Muscle of arm (tissue), 12 donors: ENCODE data around the gene GRIK3. TPM values are rescaled to one million over a fixed set of nuclear protein-coding genes. Genes with fewer than 3 reads are reported as not detected.

Source experiments
- DNase-seq: peaks from one replicate; pipeline ENCODE4 v3.0.0-alpha.2; 2013
- polyA plus RNA-seq, 12 donors: library from polyadenylated mRNA; unstranded; fragments of 120-200 nt; gene quantifications; one replicate each; pipeline ENCODE4 v1.2.1, GENCODE V29; 2013; ENCODE audit not compliant: insufficient read length in 12 of 12

The GRIK3 gene
- polyA plus RNA-seq, 12 donors = 0.41 to 2.5 (median 0.88) TPM; not detected in 1

DNA sequence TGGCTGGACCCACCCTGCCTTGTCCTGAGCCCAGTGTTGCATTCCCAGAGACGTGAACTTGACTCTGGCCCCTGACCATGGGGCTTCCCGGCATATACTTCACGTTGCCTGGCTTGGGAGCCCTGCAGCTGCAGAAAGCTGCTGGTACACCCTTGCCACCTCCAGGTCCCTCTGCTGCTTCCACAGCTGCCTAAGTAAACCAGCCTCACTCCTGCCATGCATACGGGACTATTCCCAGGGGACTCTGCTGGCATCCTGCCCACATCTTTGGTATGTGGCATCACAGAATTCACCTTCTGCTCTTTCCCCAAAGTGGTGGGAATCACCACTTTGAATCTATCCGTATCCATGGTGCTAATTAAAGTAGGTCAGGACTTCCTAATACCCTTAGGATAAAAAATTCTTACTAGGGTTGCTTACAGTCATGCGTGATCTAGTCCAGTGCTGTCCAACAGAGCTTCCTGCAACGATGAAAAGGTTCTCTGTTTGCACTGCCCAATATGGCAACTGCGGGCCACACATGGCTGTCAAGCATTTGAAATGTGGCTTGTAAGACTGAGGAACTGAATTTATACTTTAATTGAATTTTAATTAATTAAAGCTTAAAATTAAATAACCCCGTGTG lies 203.0 kb downstream of the GRIK3 start:
- DNase-seq = no peak

GRCh38 chr1:36829961-36830360 lies 204.4 kb downstream of the GRIK3 start:
- no peak for DNase-seq

- DNase-seq = no peak
Measured at GRCh38 chr1:36829066-36829465, 205.2 kb downstream of the GRIK3 start.

DNA sequence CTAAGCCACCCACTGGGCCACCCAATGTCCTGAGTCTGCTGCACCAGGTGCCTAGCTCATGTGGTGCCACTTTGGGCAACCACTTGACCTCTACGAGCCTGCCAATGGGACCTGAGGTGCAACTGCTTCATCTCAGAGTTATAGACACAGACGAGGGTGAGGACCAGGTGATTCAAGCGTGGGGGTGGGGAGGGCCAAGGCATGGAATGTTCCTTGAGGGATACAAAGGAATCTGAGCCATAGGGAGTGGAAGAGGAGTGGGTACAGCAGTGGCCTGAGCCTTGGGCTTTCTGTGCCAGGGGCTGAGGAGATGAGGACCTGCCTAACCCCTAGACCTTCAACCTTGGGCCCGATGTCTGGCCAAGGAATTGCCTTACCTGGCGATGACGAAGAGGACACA lies 209.1 kb downstream of the GRIK3 start:
- no peak for DNase-seq

DNA sequence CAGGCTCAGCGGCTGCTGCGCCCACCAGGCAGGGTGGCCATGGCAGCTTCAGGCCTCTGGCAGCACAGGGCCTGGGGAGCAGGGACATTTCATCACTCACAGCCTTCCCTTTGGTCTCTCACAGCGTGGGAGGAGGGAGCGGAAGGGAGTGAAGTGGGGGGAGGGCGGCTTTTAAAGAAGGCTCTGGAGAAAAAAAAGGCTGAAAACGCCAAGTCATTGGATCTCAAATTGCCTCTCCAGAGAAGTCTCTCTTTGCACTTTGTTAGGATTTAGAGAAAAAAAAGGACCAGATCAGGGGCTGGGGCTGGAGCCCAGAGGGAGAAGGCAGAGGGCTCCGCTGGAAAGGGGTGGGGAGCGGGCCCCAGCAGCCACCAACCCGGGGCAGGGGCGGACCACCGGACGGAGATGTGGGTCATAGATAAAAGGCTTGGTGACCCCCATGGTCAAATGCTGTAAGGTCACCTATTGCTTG lies 209.9 kb downstream of the GRIK3 start:
- DNase-seq = no peak

DNA sequence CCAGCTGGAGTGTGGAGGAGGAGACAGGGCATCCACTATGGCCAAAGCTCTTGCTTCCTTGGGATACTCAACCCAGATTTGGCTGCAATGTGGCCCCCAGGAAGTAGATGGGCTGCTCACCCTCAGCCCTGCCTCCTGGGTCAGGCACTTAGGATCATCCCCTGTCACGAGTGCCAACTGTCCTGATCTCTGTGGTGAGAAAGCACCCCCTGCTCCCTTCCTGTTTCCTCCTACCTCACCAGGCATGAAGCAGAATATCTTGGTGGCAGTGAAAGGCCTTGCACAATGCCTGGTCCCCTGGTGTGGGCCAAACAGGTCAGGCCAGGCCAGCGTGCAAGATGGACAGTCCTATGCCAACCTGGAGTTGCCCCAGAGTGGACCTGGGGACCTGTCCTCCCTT lies 211.7 kb downstream of the GRIK3 start:
- DNase-seq = no peak

- no peak for DNase-seq
Measured at GRCh38 chr1:36821386-36821785, 212.9 kb downstream of the GRIK3 start.

- no peak for DNase-seq
Measured at GRCh38 chr1:36818771-36819170, 215.5 kb downstream of the GRIK3 start.

DNA sequence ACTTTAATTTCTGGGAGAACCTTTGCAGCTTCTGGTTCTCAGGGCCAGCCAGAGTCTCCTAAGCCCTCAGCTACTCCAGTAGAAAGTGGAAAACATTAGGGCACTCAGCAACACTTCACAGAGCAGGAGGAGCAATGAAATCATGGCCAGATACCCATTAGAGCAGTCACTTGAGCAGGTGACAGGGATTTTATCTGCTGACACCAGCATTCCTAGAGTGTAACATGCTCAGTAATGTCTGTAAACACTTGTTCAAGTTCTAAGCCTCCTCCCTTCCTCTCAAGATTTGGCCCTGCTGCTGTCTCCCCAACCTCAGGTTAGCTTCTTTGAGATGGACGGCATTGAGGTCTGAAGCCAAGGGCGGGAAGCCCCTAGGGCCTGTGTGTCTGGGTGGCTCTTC lies 218.0 kb downstream of the GRIK3 start:
- DNase-seq = no peak

- DNase-seq = no peak
Measured at GRCh38 chr1:36814774-36815173, 219.5 kb downstream of the GRIK3 start.

GRCh38 chr1:36814083-36814482 lies 220.2 kb downstream of the GRIK3 start:
- DNase-seq = no peak

- DNase-seq = no peak
Measured at GRCh38 chr1:36807262-36807661, 227.1 kb downstream of the GRIK3 start.

DNA sequence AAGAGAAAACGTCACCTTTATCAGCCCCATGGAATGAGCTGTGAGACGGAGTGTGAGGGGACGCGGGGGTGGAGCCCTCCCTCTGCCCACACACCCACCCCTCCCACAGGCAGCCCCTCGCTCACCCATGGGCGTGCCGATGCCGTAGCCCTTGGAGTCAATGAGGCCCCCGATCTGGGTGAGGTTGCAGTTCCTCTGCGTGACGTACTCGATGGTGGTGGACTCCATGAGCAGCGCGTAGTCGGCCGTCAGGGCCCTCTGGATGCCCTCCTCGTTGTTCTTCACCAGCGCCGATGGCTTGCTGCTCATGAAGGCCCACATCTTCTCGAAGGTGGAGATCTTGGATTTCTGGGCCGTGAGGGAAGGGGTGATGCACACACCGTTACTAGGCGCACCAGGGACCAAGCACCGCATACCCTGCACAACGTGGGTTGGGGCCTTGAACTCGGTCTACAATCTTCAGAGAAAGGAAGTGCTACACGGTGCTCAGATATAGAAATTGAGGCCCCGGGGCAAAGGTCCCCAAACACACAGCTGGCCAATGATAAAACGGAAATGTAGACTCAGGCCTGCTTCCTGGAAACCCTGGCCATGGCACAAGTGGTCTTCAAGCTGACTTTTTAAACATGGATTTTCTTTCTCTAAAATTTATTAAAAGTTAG lies 228.2 kb downstream of the GRIK3 start:
- DNase-seq = no peak

DNA sequence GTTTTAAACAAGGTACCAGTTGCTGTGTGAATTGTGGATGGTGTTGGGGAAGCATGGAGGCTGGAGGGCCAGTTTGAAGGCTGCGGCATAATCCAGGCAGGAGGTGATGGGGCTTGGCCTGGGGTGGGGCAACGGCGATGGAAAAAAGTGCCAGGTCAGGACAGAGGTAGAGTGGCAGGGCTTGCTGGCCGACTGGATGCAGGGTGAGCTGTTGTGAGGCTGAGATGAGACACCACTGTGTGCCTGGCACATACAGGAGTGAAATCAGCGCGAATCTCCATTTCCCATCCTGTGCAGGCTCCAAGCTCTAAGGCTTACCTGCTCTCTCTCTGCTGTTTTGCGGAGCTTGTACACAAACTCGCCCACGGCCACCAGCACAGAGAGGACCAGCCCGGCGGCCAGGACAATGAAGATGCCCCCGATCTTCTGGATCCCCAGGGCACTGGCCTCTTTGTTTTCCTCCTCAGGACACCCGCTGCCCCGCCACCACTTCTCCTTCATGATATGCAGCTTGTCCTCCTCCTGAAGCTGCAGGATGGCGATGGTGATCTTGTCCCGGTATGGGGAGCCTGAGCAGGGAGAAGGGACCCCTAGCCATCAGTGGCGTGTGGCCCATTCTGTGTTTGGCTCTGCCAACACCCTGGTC lies 229.5 kb downstream of the GRIK3 start:
- DNase-seq = no peak

GRCh38 chr1:36803868-36804570 lies 230.3 kb downstream of the GRIK3 start:
- no peak for DNase-seq

DNA sequence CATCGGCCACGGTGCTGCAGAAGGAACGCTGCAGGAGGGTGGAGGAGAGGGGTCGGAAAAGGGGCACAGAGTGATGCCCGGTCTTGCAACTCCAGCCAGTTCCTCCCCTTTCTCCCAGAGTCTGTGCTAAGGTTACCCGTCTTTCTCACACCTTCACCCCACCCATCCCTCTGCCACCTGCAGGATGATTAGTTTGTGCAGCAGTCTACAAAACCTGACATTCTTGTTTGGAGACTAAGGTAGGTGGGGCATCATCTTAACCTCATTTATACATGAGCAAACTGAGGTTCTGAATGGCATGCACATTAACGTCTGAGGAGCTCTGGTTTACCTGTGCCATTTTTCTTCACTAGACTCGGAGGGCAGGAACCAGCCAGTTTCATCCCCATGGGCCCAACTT lies 232.3 kb downstream of the GRIK3 start:
- no peak for DNase-seq

- DNase-seq = no peak
Measured at GRCh38 chr1:36797761-36798160, 236.6 kb downstream of the GRIK3 start.

DNA sequence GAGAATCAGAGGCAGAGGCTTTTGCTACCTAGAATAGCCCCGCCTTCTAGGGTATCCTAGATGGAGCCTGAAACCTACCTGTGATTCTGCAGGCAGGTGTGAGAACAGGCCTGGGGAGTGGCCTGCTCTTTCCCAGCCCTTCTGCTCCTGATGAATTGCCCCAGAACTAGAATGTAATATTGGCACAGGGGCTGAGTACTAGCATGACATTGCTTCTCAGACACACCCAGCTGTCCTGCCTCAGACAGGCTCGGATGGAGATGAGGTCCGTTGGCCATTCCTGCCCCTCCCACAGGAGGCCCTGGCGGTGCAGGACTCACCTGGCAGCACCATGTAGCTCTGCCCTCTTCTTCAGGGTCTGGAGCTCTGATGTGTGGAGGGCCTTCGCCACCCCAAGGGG lies 237.6 kb downstream of the GRIK3 start:
- no peak for DNase-seq

GRCh38 chr1:36796106-36796590 lies 238.2 kb downstream of the GRIK3 start:
- DNase-seq = no peak

- no peak for DNase-seq
Measured at GRCh38 chr1:36794460-36794859, 239.9 kb downstream of the GRIK3 start.

- DNase-seq = no peak
Measured at GRCh38 chr1:36793452-36793851, 240.9 kb downstream of the GRIK3 start.

GRCh38 chr1:36792292-36792691 lies 242.0 kb downstream of the GRIK3 start:
- DNase-seq = no peak
